Astrocyte (in vitro differentiated cells and primary cell): ENCODE measurements around the gene ARHGAP1. TPM values are rescaled to one million over a fixed set of nuclear protein-coding genes. Genes with fewer than 3 reads are reported as not detected.
A peak's percentile ranks its signal among the peaks of the same experiment; 100 is the strongest.

Experiments
- DNase-seq: peaks from one replicate; pipeline ENCODE4 v3.0.0-alpha.2; 2010; ENCODE audit warnings: low read depth
- FAIRE-seq: peaks from 2 replicates; lab custom pipeline; 2011; peaks lifted over from hg19 to GRCh38; lab: Jason Lieb, UNC
- H2AFZ ChIP-seq: 2 replicates; pipeline ENCODE4 v1.6.0; 2012; ENCODE audit warnings: low read depth, low read length, inconsistent platforms
- H3K27ac ChIP-seq: 2 replicates; pipeline ENCODE4 v1.5.1; 2011; ENCODE audit warnings: low read depth, low read length, inconsistent platforms
- H3K27me3 ChIP-seq: 2 replicates; pipeline ENCODE4 v1.6.0; 2011; ENCODE audit warnings: low read length, inconsistent platforms; ENCODE audit not compliant: insufficient read depth
- H3K36me3 ChIP-seq: 2 replicates; pipeline ENCODE4 v1.5.1; 2011; ENCODE audit warnings: low read length, inconsistent platforms; ENCODE audit not compliant: insufficient read depth
- H3K4me1 ChIP-seq: 2 replicates; pipeline ENCODE4 v1.5.1; 2011; ENCODE audit warnings: low read length, inconsistent platforms; ENCODE audit not compliant: insufficient read depth
- H3K4me2 ChIP-seq: 2 replicates; pipeline ENCODE4 v1.6.0; 2012; ENCODE audit warnings: low read length, inconsistent platforms
- H3K4me3 ChIP-seq: 2 replicates; pipeline ENCODE4 v1.5.1; 2011; ENCODE audit warnings: low read depth, mild to moderate bottlenecking, low read length, inconsistent platforms; ENCODE audit not compliant: insufficient read depth
- H3K79me2 ChIP-seq: 2 replicates; pipeline ENCODE4 v1.6.0; 2012; ENCODE audit warnings: mild to moderate bottlenecking, low read length, inconsistent platforms; ENCODE audit not compliant: insufficient read depth
- H3K9ac ChIP-seq: 2 replicates; pipeline ENCODE4 v1.6.0; 2012; ENCODE audit warnings: mild to moderate bottlenecking, low read length, inconsistent platforms
- H3K9me3 ChIP-seq: 2 replicates; pipeline ENCODE4 v1.5.1; 2012; ENCODE audit warnings: low read depth, mild to moderate bottlenecking, low read length, inconsistent platforms; ENCODE audit not compliant: insufficient read depth
- H4K20me1 ChIP-seq: 2 replicates; pipeline ENCODE4 v1.6.0; 2012; ENCODE audit warnings: low read length, inconsistent platforms; ENCODE audit not compliant: insufficient read depth
- H3K27ac Mint-ChIP-seq: one replicate; pipeline ENCODE4 v1.8.0; 2021; ENCODE audit warnings: mild to moderate bottlenecking, mixed read lengths; ENCODE audit not compliant: unreplicated experiment
- H3K27me3 Mint-ChIP-seq: one replicate; pipeline ENCODE4 v1.8.0; 2021; ENCODE audit warnings: low read depth, mixed read lengths; ENCODE audit not compliant: unreplicated experiment
- H3K36me3 Mint-ChIP-seq: one replicate; pipeline ENCODE4 v1.8.0; 2021; ENCODE audit warnings: low read depth, mixed read lengths; ENCODE audit not compliant: unreplicated experiment
- H3K4me1 Mint-ChIP-seq: one replicate; pipeline ENCODE4 v1.8.0; 2021; ENCODE audit warnings: low read depth, mixed read lengths; ENCODE audit not compliant: unreplicated experiment
- H3K4me3 Mint-ChIP-seq: one replicate; pipeline ENCODE4 v1.8.0; 2021; ENCODE audit warnings: mild to moderate bottlenecking, moderate library complexity, mixed read lengths; ENCODE audit not compliant: unreplicated experiment
- H3K9me3 Mint-ChIP-seq: one replicate; pipeline ENCODE4 v1.8.0; 2021; ENCODE audit warnings: mild to moderate bottlenecking, mixed read lengths; ENCODE audit not compliant: unreplicated experiment
- CTCF ChIP-seq: IDR thresholded peaks from 2 replicates; pipeline ENCODE4 v1.5.1; 2011; ENCODE audit warnings: low read depth, mild to moderate bottlenecking, inconsistent platforms, low read length, moderate library complexity; ENCODE audit not compliant: insufficient read depth
- EZH2 ChIP-seq: IDR thresholded peaks from 2 replicates; pipeline ENCODE4 v1.6.1; 2012; ENCODE audit warnings: mild to moderate bottlenecking, low read length, inconsistent platforms; ENCODE audit not compliant: insufficient read depth
- total RNA-seq: library from RNA; stranded (reverse); gene quantifications from 2 replicates; pipeline ENCODE4 v1.2.1, GENCODE V29; 2021

Gene ARHGAP1
- total RNA-seq, 1 donor from 2014 or later: 116 TPM

DNA sequence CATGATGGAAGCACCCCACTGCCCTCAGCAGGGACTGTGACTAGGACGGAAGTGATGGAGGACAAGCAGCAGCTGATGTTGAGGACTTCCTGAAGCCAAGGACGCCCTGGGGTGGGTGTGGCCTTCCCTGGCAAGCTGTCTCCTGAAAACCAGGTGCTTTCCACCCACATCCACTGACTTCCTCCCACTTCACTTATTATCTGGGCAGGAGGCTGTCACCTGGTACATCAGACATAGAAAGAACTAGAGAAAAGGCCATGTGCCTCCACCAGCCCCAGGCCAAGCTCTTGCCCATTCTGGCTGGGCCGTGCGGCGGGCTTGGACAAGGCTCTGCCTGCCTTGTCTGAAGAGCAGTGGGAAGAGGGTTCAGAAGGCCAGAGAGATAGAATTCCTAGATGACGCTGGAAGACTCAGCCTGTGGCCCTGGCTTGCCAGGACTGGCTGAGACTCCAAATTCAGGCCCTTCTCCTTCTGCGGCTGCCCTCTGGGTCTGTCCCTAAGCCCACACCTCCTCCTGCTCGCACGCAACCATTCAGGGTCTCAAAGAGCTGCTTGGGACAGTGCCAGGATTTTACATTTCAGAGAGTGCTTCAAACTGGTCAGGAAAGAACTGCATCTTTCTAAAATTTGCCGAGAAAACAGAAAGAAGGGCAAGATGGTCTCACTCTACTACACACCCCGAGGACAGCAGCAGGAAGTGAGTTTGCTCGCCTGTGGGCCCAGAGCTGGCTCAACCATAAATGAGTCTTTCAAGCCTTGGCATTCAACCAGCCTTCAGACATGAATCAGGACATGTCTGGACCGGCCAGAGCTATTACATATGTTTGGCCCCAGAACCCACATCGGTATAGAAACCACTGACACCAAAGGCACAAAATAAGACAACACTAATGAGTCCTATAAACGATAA is 13.3 kb downstream of the ARHGAP1 start:
- TF ChIP-seq EZH2: no peak
- TF ChIP-seq CTCF: no peak
- H3K36me3 Mint-ChIP-seq: peaks cover 18% of the 10 kb centered on the region
- Histone ChIP-seq H3K4me2 (peak overlapping the region; percentile 7), H3K9me3 (no peaks in the 10 kb centered on the region), H3K27ac (peak overlapping the region; percentile 35), H3K9ac (peak overlapping the region; percentile 16), H3K27me3 (no peaks in the 10 kb centered on the region), H4K20me1 (peaks cover 8% of the 10 kb centered on the region), H2AFZ (no peak overlapping the region), H3K4me1 (peaks cover 10% of the 10 kb centered on the region), H3K79me2 (peaks cover 13% of the 10 kb centered on the region), H3K4me3 (no peak overlapping the region), H3K36me3 (peaks cover 13% of the 10 kb centered on the region)
- H3K4me3 Mint-ChIP-seq: no peak overlapping the region
- no peak overlapping the region for H3K27ac Mint-ChIP-seq
- FAIRE-seq (no peak), DNase-seq (peak; percentile 82)
- peaks cover 8% of the 10 kb centered on the region for H3K4me1 Mint-ChIP-seq
- no peaks in the 10 kb centered on the region for H3K9me3 Mint-ChIP-seq
- no peaks in the 10 kb centered on the region for H3K27me3 Mint-ChIP-seq

DNA sequence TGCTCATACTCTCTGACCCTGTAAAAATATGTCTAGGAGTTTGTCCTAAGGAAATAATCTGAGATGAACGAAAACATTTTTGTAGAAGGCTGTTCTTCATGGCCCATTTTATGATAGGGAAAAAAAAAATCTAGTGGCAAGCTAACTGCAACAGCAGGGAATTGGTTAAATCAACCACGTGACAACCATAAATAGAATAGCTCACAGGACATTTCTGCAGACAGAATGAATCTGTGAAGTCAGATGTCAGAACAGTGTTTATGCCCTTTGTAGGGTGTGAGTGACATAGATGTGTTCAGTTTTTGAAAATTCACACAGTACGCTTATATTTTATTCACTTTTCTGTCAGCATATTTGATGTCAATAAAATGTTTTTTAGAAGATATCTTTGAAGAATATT is 16.1 kb downstream of the ARHGAP1 start:
- Mint-ChIP-seq H3K27me3 (no peaks in the 10 kb centered on the region), H3K9me3 (no peaks in the 10 kb centered on the region), H3K4me3 (no peak overlapping the region), H3K36me3 (peaks cover 22% of the 10 kb centered on the region), H3K4me1 (peaks cover 8% of the 10 kb centered on the region), H3K27ac (no peak overlapping the region)
- Histone ChIP-seq H3K36me3 (peaks cover 13% of the 10 kb centered on the region), H3K79me2 (peaks cover 13% of the 10 kb centered on the region), H3K4me2 (no peak overlapping the region), H3K9ac (no peak overlapping the region), H3K27ac (no peak overlapping the region), H4K20me1 (peaks cover 8% of the 10 kb centered on the region), H3K4me3 (no peak overlapping the region), H2AFZ (no peak overlapping the region), H3K9me3 (no peaks in the 10 kb centered on the region), H3K27me3 (no peaks in the 10 kb centered on the region), H3K4me1 (peaks cover 10% of the 10 kb centered on the region)
- TF ChIP-seq EZH2 (no peak), CTCF (no peak)
- FAIRE-seq (no peak), DNase-seq (no peak)
